ENCODE data around the gene VWF. TPM values are rescaled to one million over a fixed set of nuclear protein-coding genes. Genes with fewer than 3 reads are reported as not detected.
A peak's percentile ranks its signal among the peaks of the same experiment; 100 is the strongest.

Gene VWF
- total and polyA plus RNA-seq, 2 donors (not counting 3 experiments of a cell fraction or from before 2014, with no cell fraction given) = 1,041 to 2,328 TPM

DNA sequence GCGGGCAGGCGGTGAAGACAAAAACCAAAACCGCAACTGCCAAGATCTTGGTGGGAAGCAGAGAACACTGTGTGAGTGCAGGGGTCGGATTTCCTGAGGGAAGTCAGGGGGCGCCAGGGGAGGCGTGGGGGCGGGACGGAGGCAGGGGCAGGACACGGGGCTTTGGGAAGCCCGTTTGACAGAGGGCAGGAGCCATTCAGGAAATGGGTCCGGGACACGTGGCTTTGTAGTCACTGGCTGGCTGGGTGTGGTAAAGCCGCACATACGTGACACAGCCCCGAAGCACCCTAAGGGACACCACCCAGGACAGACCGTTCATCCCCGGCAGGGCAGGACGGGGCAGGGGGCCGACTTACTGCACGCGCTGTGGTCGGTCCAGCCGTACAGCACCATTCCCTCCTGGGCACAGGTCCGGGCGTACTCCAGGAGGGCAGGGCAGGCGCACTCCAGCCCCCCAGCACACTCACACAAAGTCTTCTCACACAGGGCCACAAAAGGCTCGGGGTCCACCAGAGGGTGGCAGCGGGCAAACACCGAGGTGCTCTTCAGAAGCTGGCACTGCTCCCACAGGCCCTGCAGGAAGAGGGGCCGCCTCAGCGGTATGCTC is 49.4 kb downstream of the VWF start:
- Histone ChIP-seq H3K79me2 (ENCODE audit: control insufficient read depth, insufficient read depth, low read length) (peaks cover 31% of the 10 kb centered on the region), H2AFZ (ENCODE audit: low read depth, low read length) (no peak overlapping the region), H3K27ac (ENCODE audit: insufficient read depth, low read depth, low read length) (peak overlapping the region; percentile 80), H3K27me3 (ENCODE audit: control insufficient read depth in 2 of 2, insufficient read depth in 2 of 2, low read length in 2 of 2) (no peaks in the 10 kb centered on the region), H3K9me1 (replicated peaks; ENCODE audit: control insufficient read depth, extremely low read depth, insufficient read depth, low read length) (no peaks in the 10 kb centered on the region), H4K20me1 (replicated peaks; ENCODE audit: control insufficient read depth, extremely low read depth, insufficient read depth, low read length) (no peaks in the 10 kb centered on the region), H3K9ac (replicated peaks; ENCODE audit: extremely low read depth, insufficient read depth, low read length) (peak overlapping the region; percentile 55), H3K9me3 (replicated peaks; ENCODE audit: control insufficient read depth, insufficient read depth, low read length) (no peaks in the 10 kb centered on the region), H3K36me3 (ENCODE audit: control insufficient read depth in 2 of 2, extremely low read depth in 1 of 2, insufficient read depth in 2 of 2, low read length in 2 of 2) (peaks cover 35 to 66% of the 10 kb centered on the region in 2 experiments), H3K4me2 (ENCODE audit: insufficient read depth, low read length) (peak overlapping the region; percentile 17), H3K4me1 (ENCODE audit: control insufficient read depth, extremely low read depth, insufficient read depth, low read length) (peaks cover 86% of the 10 kb centered on the region), H3K4me3 (replicated peaks in 1 of 3; ENCODE audit: insufficient read depth in 1 of 3, low read depth in 1 of 3, low read length in 3 of 3) (no peak overlapping the region)
- intact Hi-C loops (cut with micrococcal nuclease) = no loop called here
- TF ChIP-seq POLR2A (IDR thresholded peaks at IDR 0.05; ENCODE audit: low read depth, low read length) (peak; percentile 67), POLR2AphosphoS5 (IDR thresholded peaks at IDR 0.05; ENCODE audit: insufficient read depth, low read depth, low read length) (no peak), JUN (IDR thresholded peaks at IDR 0.05; ENCODE audit: borderline replicate concordance, insufficient read depth, insufficient read length, low read depth) (no peak), EZH2 (IDR thresholded peaks at IDR 0.05; ENCODE audit: borderline replicate concordance, low read depth, low read length, severe bottlenecking) (no peak), MYC (IDR thresholded peaks at IDR 0.05; ENCODE audit: low read depth, low read length) (peak; percentile 61), GATA2 (IDR thresholded peaks at IDR 0.05; ENCODE audit: insufficient read depth, insufficient read length, low read depth, low read length) (no peak), FOS (IDR thresholded peaks at IDR 0.05; ENCODE audit: borderline replicate concordance, insufficient read depth, low read length) (no peak)
- TF ChIP-seq, protein P1, sequence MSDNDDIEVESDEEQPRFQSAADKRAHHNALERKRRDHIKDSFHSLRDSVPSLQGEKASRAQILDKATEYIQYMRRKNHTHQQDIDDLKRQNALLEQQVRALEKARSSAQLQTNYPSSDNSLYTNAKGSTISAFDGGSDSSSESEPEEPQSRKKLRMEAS (IDR thresholded peaks at IDR 0.05; ENCODE audit: insufficient read depth, insufficient read length) = peak; percentile 74
- TF ChIP-seq, protein P2, sequence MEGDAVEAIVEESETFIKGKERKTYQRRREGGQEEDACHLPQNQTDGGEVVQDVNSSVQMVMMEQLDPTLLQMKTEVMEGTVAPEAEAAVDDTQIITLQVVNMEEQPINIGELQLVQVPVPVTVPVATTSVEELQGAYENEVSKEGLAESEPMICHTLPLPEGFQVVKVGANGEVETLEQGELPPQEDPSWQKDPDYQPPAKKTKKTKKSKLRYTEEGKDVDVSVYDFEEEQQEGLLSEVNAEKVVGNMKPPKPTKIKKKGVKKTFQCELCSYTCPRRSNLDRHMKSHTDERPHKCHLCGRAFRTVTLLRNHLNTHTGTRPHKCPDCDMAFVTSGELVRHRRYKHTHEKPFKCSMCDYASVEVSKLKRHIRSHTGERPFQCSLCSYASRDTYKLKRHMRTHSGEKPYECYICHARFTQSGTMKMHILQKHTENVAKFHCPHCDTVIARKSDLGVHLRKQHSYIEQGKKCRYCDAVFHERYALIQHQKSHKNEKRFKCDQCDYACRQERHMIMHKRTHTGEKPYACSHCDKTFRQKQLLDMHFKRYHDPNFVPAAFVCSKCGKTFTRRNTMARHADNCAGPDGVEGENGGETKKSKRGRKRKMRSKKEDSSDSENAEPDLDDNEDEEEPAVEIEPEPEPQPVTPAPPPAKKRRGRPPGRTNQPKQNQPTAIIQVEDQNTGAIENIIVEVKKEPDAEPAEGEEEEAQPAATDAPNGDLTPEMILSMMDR (IDR thresholded peaks at IDR 0.05; ENCODE audit: extremely low read depth in 1 of 2, insufficient read depth in 1 of 2, low read depth in 1 of 2, low read length in 2 of 2) = peak in 1 of 2 donors; percentile 5
- POLR2A ChIA-PET = interaction anchor here (1.2 kb wide), 1 partner anchor 92 kb away, joined by 5 read pairs; no protein-coding TSS in a partner anchor
- FAIRE-seq = peak; percentile 78
- CTCF ChIA-PET = interaction anchor here (0.9 to 3.4 kb wide), 7 partner anchors 9 to 199 kb away, joined by 3 to 10 read pairs (median 3); no protein-coding TSS in a partner anchor
- dilution Hi-C loops (cut with MboI; ENCODE audit: extremely low pct_ligation_motif_present, low sequenced_read_pairs) = no loop called here
- BruUV-seq (replicated peaks) = no TSS peak
- DNase-seq (ENCODE audit: low read depth, low spot score) = peak; percentile 49

Data from endothelial cell of umbilical vein (primary cell).